Esophagus squamous epithelium (tissue), 4 donors: Measurements from ENCODE around the gene MATK.

ENCODE experiments used
- POLR2A ChIP-seq, 4 donors: fragments of 450-650 bp; IDR thresholded peaks; one replicate each; pipeline ENCODE4 v1.6.1; 2017; ENCODE audit warnings: antibody characterized with exemption in 4 of 4, mild to moderate bottlenecking in 4 of 4, moderate library complexity in 3 of 4
- TF ChIP-seq, protein P1 (sequence below), 6 experiments: fragments of 450-650 bp in 4 of 6; fragments of 200-600 bp in 2 of 6; sonication (generic) in 2 of 6; IDR thresholded peaks; one replicate each; pipeline ENCODE4 v1.5.1; 2016 to 2019; ENCODE audit warnings: antibody characterized with exemption in 6 of 6, mild to moderate bottlenecking in 4 of 6, moderate library complexity in 4 of 6

GRCh38 chr19:3736106-3736724 lies 50.0 kb downstream of the MATK start:
- TF ChIP-seq, protein P1, sequence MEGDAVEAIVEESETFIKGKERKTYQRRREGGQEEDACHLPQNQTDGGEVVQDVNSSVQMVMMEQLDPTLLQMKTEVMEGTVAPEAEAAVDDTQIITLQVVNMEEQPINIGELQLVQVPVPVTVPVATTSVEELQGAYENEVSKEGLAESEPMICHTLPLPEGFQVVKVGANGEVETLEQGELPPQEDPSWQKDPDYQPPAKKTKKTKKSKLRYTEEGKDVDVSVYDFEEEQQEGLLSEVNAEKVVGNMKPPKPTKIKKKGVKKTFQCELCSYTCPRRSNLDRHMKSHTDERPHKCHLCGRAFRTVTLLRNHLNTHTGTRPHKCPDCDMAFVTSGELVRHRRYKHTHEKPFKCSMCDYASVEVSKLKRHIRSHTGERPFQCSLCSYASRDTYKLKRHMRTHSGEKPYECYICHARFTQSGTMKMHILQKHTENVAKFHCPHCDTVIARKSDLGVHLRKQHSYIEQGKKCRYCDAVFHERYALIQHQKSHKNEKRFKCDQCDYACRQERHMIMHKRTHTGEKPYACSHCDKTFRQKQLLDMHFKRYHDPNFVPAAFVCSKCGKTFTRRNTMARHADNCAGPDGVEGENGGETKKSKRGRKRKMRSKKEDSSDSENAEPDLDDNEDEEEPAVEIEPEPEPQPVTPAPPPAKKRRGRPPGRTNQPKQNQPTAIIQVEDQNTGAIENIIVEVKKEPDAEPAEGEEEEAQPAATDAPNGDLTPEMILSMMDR (IDR thresholded peaks at IDR 0.05) = no peak
- TF ChIP-seq POLR2A (IDR thresholded peaks at IDR 0.05) = no peak
